ENCODE results near the gene GRIN2B.

GRCh38 chr12:13941258-13942249 lies 39.8 kb downstream of the GRIN2B start:
- peak; percentile 30; the same call in 1 of the 2 replicates for TF ChIP-seq CTCF (conservative IDR thresholded peaks at IDR 0.05; ENCODE audit: low read depth, low read length)
- no peak for TF ChIP-seq EZH2 (IDR thresholded peaks at IDR 0.05; ENCODE audit: borderline replicate concordance, low read depth, low read length, poor library complexity, severe bottlenecking)

Measured in A673 (cell line).